BLaER1 (cell line): ENCODE data around the gene GPM6B.

Experiments
- H3K27ac ChIP-seq: shearing (Covaris generic); formaldehyde crosslinking; 2 replicates; pipeline ENCODE4 v1.8.1; 2022
- H3K27me3 ChIP-seq: shearing (Covaris generic); formaldehyde crosslinking; 2 replicates; pipeline ENCODE4 v1.8.1; 2022
- H3K36me3 ChIP-seq: shearing (Covaris generic); formaldehyde crosslinking; 2 replicates; pipeline ENCODE4 v1.8.1; 2022
- H3K4me1 ChIP-seq: shearing (Covaris generic); formaldehyde crosslinking; 2 replicates; pipeline ENCODE4 v1.8.1; 2022
- H3K4me2 ChIP-seq: shearing (Covaris generic); formaldehyde crosslinking; 2 replicates; pipeline ENCODE4 v1.8.1; 2022
- H3K4me3 ChIP-seq: shearing (Covaris generic); formaldehyde crosslinking; 2 replicates; pipeline ENCODE4 v1.8.1; 2022
- H3K9ac ChIP-seq: shearing (Covaris generic); formaldehyde crosslinking; 2 replicates; pipeline ENCODE4 v1.8.1; 2022
- H3K9me3 ChIP-seq: shearing (Covaris generic); formaldehyde crosslinking; 2 replicates; pipeline ENCODE4 v1.8.1; 2022
- H4K20me1 ChIP-seq: shearing (Covaris generic); formaldehyde crosslinking; 2 replicates; pipeline ENCODE4 v1.8.1; 2022
- Cebpa-rat ChIP-seq: shearing (Covaris generic); IDR thresholded peaks from 2 replicates; pipeline ENCODE4 v1.8.1; 2022

Gene GPM6B

GRCh38 chrX:13845721-13846378, 29.0 kb upstream of the GPM6B start:
- no peaks in the 10 kb centered on the region for H3K4me1 ChIP-seq
- no peak overlapping the region for H3K4me2 ChIP-seq
- H4K20me1 ChIP-seq: no peaks in the 10 kb centered on the region; the same call in 1 of the 2 replicates
- no peaks in the 10 kb centered on the region for H3K36me3 ChIP-seq
- TF ChIP-seq Cebpa-rat: no peak
- no peak overlapping the region for H3K27ac ChIP-seq
- H3K9me3 ChIP-seq: no peaks in the 10 kb centered on the region
- H3K27me3 ChIP-seq: peaks cover 91% of the 10 kb centered on the region
- H3K4me3 ChIP-seq: no peak overlapping the region
- H3K9ac ChIP-seq: no peak overlapping the region

- H3K4me2 ChIP-seq: no peak overlapping the region
- H4K20me1 ChIP-seq: peaks cover 7% of the 10 kb centered on the region; the same call in 1 of the 2 replicates
- H3K27ac ChIP-seq: no peak overlapping the region
- no peak overlapping the region for H3K4me3 ChIP-seq
- no peak for TF ChIP-seq Cebpa-rat
- peaks cover 94% of the 10 kb centered on the region for H3K27me3 ChIP-seq
- H3K9ac ChIP-seq: no peak overlapping the region
- no peaks in the 10 kb centered on the region for H3K9me3 ChIP-seq
- H3K36me3 ChIP-seq: no peaks in the 10 kb centered on the region
- H3K4me1 ChIP-seq: no peaks in the 10 kb centered on the region
Observed at GRCh38 chrX:13843150-13843721, 26.3 kb upstream of the GPM6B start.

GRCh38 chrX:13840121-13840520, 23.2 kb upstream of the GPM6B start:
- TF ChIP-seq Cebpa-rat: no peak
- Histone ChIP-seq H3K27ac (no peak overlapping the region), H4K20me1 (0 out of 2 replicates have a peak, but pooled peaks cover 7% of the 10 kb centered on the region), H3K36me3 (no peaks in the 10 kb centered on the region), H3K4me3 (no peak overlapping the region), H3K9me3 (no peaks in the 10 kb centered on the region), H3K4me1 (peaks cover 6% of the 10 kb centered on the region), H3K4me2 (no peak overlapping the region), H3K27me3 (peaks cover 93% of the 10 kb centered on the region), H3K9ac (no peak overlapping the region)

- Histone ChIP-seq H3K9me3 (no peaks in the 10 kb centered on the region), H3K27ac (no peak overlapping the region), H3K9ac (no peak overlapping the region), H3K36me3 (no peaks in the 10 kb centered on the region), H3K4me1 (peaks cover 6% of the 10 kb centered on the region), H4K20me1 (0 out of 2 replicates have a peak, but pooled peaks cover 7% of the 10 kb centered on the region), H3K4me2 (peak overlapping the region; percentile 26; the same call in 1 of the 2 replicates), H3K27me3 (peaks cover 95% of the 10 kb centered on the region), H3K4me3 (no peak overlapping the region)
- TF ChIP-seq Cebpa-rat: no peak
Observed at GRCh38 chrX:13837290-13837745, 20.4 kb upstream of the GPM6B start.

GRCh38 chrX:13836575-13836974, 19.7 kb upstream of the GPM6B start:
- Histone ChIP-seq H3K4me1 (peaks cover 6% of the 10 kb centered on the region), H4K20me1 (0 out of 2 replicates have a peak, but pooled peaks cover 7% of the 10 kb centered on the region), H3K4me2 (no peak overlapping the region), H3K36me3 (no peaks in the 10 kb centered on the region), H3K9ac (no peak overlapping the region), H3K4me3 (no peak overlapping the region), H3K27ac (no peak overlapping the region), H3K27me3 (peaks cover 94% of the 10 kb centered on the region), H3K9me3 (no peaks in the 10 kb centered on the region)
- no peak for TF ChIP-seq Cebpa-rat

GRCh38 chrX:13835825-13836224, 18.9 kb upstream of the GPM6B start:
- peaks cover 95% of the 10 kb centered on the region for H3K27me3 ChIP-seq
- peaks cover 6% of the 10 kb centered on the region for H3K4me1 ChIP-seq
- no peaks in the 10 kb centered on the region for H3K36me3 ChIP-seq
- no peak overlapping the region for H3K4me2 ChIP-seq
- TF ChIP-seq Cebpa-rat: no peak
- H4K20me1 ChIP-seq: 0 out of 2 replicates have a peak, but pooled peaks cover 11% of the 10 kb centered on the region
- no peak overlapping the region for H3K9ac ChIP-seq
- H3K9me3 ChIP-seq: no peaks in the 10 kb centered on the region; the same call in 1 of the 2 replicates
- no peak overlapping the region for H3K4me3 ChIP-seq
- H3K27ac ChIP-seq: no peak overlapping the region

GRCh38 chrX:13834355-13834754, 17.5 kb upstream of the GPM6B start:
- Histone ChIP-seq H3K9ac (no peak overlapping the region), H3K4me3 (no peak overlapping the region), H4K20me1 (peaks cover 4% of the 10 kb centered on the region; the same call in 1 of the 2 replicates), H3K36me3 (no peaks in the 10 kb centered on the region), H3K9me3 (no peaks in the 10 kb centered on the region; the same call in 1 of the 2 replicates), H3K4me2 (no peak overlapping the region), H3K27ac (no peak overlapping the region), H3K4me1 (peaks cover 6% of the 10 kb centered on the region), H3K27me3 (peaks cover 95% of the 10 kb centered on the region)
- TF ChIP-seq Cebpa-rat: no peak

GRCh38 chrX:13829983-13830382, 13.1 kb upstream of the GPM6B start:
- no peak for TF ChIP-seq Cebpa-rat
- Histone ChIP-seq H3K27ac (no peak overlapping the region), H3K9ac (no peak overlapping the region), H3K27me3 (peaks cover 98% of the 10 kb centered on the region), H3K9me3 (no peaks in the 10 kb centered on the region; the same call in 1 of the 2 replicates), H3K4me3 (no peak overlapping the region), H3K4me2 (no peak overlapping the region), H4K20me1 (peaks cover 10% of the 10 kb centered on the region; the same call in 1 of the 2 replicates), H3K4me1 (no peaks in the 10 kb centered on the region), H3K36me3 (no peaks in the 10 kb centered on the region)

- no peaks in the 10 kb centered on the region; the same call in 1 of the 2 replicates for H3K9me3 ChIP-seq
- no peaks in the 10 kb centered on the region for H3K36me3 ChIP-seq
- no peak overlapping the region for H3K4me2 ChIP-seq
- no peak overlapping the region for H3K4me3 ChIP-seq
- H3K4me1 ChIP-seq: no peaks in the 10 kb centered on the region
- H3K27ac ChIP-seq: no peak overlapping the region
- no peak for TF ChIP-seq Cebpa-rat
- H3K9ac ChIP-seq: no peak overlapping the region
- peaks cover 10% of the 10 kb centered on the region; the same call in 1 of the 2 replicates for H4K20me1 ChIP-seq
- H3K27me3 ChIP-seq: peaks cover 98% of the 10 kb centered on the region
Observed at GRCh38 chrX:13828392-13828791, 11.5 kb upstream of the GPM6B start.
